Hindlimb muscle (tissue), 1 donor: ENCODE data around the gene NVL. TPM values are rescaled to one million over a fixed set of nuclear protein-coding genes. Genes with fewer than 3 reads are reported as not detected.

ENCODE experiments used
- DNase-seq: peaks from one replicate; pipeline ENCODE4 v3.0.0-alpha.2; 2013
- polyA plus RNA-seq: library from polyadenylated mRNA; unstranded; fragments of 120-200 nt; gene quantifications from one replicate; pipeline ENCODE4 v1.2.1, GENCODE V29; 2013; ENCODE audit not compliant: insufficient read length

The NVL gene
- polyA plus RNA-seq, 1 donor = 24.5 TPM

DNA sequence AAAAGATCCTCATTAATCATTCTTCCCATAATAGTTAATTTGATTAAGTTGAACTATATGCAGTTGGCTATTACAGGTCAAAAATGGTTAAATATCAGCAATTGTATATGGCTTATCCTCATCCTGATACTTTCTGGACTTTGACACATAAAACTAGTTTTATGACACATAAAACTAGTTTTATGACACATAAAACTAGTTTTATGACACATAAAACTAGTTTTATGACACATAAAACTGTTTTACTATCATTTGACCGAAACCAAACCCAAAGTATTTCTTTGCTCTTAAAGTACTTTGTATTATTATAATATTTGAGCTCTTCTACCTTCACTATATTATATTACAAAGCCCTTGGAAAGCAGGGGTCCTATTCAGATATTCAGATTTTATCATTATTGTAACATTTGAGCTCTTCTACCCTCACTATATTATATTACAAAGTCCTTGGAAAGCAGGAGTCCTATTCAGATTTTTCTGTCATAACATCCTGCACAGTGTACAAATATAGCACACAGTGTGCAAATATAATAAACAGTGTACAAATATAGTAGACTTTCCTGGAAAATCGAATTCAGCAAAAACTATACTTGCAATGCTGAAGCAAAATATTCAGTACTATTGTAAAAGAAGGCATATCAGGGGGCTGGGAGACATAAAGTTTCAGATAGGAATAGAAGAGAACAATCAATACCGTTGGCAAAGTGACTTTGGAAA is 53.0 kb downstream of the NVL start:
- DNase-seq = no peak

DNA sequence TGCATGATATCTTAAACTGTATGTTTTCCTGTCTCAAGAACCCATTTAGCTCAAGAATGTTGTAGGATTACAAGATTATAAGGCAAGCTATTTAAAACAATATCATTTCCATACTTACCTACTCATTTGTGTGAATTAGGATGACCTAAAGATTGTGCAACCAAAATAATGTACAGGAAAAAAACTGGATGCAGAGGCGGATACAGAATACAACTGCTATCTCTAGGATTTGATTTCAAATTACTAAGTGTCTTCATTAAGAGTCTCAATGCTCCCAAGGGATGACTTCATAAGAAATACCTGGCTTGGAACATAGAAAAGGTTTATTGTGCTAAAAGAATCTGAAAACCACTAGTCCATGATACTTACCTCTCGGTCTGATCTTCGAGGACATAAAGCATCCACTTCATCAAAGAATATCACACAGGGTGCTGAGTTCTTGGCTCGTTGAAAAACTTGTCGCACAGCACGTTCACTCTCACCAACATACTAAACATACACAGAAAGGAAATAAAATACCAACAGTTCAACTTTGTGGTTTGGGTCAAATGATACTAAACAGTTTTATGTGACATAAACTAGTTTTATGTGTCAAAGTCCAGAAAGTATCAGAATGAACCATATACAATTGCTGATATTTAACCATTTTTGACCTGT is 54.9 kb downstream of the NVL start:
- DNase-seq = no peak

DNA sequence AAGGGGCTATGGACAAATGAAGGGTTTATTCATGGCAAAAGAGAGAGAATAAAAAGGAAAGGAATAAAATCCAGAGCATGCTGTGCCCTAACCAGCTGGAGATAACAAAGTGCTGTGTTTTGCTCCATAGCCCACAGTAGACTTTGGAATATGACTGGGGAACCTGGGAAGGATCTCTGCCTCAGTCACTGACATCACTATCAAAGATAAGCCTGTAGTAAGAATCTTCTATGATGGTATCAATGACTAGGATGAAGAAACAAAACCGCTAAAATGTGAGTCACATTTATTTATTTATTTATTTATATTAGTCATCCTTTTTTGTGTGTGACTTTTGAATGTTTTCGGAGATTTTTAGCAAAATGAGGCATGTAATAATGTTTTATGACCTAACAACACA is 56.3 kb downstream of the NVL start:
- no peak for DNase-seq

DNA sequence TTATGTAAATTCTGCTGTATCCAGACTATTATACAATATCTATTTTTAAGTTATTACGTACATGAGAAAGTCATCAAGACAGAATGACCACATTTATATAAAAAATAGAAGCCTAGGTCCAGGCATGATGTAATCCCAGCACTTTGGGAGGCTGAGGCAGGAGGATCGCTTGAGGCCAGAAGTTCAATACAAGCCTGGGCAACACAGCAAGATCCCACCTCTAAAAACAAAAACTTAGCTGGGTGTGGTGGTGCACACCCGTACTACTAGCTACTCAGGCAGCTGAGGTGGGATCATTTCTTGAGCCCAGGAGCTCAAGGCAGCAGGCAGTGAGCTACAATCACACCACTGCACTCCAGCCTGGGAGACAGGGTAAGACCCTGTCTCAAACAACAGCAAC is 58.9 kb downstream of the NVL start:
- no peak for DNase-seq

DNA sequence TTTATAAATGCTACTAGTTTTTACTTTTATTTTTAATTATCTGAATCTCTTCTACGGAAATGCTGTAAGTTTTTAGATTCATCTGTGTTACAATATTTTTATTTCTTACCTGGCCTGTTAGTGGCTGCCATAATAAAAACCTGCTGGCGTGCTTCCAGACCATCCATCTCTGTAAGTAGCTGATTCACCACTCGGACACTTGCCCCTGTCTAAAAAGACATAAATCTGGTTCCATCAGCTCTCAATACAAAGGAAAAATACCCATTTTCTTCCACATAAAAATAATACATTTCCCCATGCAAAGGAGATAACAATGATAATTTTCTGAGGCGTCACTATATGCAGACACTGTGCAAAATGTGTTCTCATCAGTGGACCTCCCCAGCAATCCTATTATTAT is 62.0 kb downstream of the NVL start:
- no peak for DNase-seq

DNA sequence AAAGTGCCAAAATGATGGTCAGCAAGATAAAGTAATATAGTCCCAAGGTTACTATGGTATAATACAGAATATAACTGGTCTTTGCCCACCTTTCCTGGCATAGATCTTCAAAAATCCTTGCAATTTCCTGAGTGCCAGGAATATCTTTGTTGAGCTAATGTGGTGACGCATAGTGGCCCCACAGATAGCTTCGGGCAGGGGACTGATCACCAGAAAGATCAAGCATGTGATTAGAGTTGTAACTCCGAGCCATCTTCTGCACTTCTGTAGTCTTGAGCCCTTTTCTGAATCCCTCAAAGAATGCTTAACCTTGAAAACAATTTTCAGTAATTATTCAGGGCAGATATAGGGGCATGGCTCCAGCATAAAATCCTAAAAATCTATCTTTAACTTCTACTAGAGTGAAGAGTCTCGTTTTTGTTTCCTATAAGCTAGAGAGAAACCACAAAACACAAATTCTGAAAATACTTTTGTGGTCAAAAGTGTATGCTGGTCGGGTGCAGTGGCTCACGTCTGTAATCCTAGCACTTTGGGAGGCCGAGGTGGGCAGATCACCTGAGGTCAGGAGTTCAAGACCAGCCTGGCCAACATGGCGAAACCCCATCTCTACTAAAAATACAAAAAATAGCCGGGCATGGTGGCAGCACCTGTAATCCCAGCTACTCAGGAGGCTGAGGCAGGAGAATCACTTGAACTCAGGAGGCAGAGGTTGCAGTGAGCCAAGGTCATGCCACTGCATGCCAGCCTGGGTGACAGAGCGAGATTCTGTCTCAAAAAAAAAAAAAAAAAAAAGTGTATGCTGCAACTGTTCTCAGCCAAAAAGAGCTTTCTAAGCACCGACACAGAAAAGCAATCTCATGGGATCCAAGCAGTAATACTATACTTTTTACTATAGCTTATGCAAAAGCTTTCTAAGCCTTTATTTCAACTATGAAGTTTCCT is 62.8 kb downstream of the NVL start:
- DNase-seq = no peak

DNA sequence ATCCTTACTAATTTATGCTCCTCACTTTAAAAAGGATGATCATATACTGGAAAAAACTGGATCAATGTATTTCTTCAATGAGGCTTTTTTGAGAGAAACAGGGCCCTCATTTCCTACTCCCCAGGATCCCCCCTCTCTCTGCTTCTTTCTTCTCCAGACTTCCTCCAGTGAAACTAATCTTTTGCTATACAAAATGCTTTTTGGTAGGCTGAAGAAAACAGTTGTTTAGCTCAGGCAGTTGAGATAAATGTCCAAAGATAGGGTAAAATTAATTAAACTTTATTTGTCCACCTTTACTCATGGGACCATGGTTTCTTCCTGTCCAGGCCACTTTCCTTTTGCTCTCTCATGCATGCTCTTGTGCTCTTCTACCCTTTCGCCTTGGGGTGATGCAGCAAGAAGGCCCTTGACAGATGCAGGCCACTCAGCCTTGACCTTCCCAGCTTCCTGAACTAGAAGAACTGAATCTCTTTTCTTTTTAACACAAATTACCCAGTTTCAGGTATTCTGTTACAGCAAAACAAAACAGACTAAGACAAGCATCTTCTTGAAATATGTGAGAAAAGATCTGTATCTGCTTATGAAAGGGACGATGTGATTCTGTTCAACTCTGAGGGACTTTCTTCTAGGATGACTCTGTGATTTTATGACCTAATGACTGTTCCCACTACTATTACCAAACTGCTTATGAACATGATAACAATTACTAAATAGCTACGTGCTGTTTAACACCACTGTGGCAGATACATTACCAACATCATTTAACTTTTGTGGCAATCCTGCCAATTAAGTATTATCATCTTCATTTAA is 63.7 kb downstream of the NVL start:
- DNase-seq = no peak

DNA sequence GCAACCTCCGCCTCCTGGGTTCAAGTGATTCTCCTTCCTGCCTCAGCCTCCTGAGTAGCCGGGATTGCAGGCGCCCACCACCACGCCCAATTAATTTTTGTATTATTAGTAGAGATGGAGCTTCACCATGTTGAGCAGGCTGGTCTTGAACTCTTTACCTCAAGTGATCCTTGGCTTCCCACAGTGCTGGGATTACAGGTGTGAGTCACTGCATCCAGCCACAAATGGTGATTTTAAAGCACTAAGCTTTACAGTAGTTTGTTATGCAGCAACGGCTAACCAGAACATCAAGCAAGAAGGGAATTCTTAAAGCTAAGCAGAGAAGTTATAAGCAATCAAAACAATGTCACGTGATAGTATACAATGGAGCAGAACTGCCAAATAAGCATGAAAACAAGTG is 65.7 kb downstream of the NVL start:
- no peak for DNase-seq

DNA sequence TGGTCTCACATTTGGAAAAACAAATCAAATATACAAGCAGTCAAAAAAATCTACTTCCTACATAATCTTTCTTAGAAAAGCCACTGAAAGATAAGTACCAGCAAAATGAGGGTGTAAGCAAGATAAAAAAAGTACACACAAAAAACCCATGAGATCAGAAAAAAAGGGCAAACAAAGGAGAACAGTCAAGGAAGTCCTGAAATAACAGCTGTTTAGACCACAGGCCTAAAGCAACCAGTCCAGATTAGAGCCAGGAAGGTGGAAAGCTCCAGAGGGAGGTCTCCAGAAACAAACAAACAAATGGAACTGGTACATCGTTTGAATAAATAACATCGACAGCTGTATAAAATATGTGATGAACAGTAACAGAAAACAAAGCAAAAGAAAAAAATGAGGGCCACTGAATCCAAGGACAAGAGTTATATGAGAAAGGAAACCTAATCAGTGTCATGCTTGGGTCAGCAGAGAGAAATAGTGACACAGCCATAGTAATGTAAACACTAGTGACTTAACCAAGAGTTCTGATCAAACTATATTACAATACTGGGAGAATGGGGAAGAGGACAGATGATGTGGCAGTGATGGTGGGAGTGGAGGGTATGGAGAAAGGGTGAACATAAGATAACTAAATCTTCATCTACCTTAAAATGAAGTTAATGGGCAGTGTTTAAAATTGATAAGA is 67.5 kb downstream of the NVL start:
- no peak for DNase-seq

DNA sequence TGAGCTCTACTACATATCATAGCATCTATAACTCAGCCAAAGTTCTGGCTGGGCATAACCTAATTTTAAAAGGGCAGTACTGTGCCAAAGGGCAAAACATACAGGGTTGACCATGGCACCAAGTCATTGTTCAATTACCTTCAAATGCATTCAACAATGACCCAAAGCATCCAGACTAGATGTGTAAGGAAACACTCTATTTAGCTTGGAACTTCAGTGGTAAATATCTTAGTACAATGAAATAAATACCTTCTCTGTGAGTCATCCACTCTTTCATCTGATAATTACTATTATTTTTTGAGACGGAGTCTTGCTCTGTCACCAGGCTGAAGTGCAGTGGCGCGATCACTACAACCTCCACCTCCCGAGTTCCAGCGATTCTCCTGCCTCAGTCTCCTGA is 70.0 kb downstream of the NVL start:
- DNase-seq = no peak

DNA sequence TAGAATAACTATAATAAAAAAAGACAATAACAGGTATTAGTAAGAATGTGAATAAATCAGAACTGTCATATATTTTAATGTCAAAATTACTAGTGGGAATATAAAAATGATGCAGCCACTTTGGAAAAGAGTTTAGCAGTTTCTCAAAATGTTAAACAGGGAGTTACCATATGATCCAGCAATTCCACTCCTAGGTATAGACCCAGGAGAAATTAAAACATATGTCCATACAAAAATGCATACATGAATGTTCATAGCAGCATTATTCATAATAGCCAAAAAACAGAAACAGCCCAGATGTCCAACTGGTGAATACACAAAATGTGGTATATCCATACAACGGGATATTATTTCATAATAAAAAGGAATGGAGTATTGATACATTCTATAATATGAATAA is 71.6 kb downstream of the NVL start:
- DNase-seq = no peak

DNA sequence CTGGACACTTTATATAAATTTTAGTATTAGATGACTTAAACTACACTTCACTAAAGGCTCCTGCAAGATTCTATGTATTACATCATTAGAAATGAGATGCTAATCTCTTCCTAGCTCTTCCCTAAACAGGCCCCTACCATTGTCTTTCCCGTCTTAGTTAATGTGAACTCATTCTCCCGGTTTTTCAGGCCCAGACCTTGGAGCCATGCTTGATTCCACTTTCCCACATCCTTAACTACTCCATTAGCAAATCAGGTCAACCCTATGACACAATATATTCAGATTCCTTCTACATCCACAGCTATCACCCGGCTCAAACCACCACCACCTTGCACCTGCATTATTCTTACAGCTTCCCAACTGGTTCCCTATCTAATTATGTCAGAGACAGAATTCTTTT is 73.3 kb downstream of the NVL start:
- DNase-seq = no peak

DNA sequence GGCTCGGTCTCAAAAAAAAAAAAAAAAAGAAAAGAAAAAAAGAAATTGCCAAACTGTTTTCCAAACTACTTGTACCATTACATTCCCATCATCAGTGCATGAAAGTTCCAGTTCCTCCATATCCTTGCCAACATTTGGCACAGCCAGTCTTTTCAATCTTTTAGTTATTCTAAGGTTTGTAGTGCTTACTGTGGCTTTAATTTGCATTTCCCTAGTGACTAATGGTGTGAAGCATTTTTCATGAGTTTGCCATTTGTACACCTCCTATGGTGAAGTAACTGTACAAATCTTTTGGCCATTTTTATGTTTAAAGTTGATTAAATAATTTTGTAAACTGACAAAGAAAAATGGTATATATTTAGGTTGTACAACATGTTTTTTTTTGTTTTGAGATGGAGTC is 76.3 kb downstream of the NVL start:
- DNase-seq = no peak

DNA sequence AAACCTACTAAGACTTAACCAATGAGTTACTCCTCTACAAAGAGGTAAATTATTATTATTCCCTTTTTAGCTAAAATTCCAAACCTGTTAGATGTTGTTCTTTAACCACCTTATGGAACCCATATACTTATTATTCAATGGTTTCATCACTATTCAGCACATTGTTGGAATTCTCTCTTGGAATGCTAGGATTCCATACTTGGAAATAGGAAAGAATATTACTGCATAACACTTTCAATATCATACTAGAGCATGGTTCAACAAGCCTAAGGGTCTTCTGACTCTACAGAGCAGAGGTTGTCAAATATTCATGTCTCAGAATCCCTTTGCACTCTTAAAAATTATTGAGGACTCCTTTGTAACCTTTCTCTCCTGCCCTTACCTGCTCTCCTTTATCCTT is 77.5 kb downstream of the NVL start:
- DNase-seq = no peak

DNA sequence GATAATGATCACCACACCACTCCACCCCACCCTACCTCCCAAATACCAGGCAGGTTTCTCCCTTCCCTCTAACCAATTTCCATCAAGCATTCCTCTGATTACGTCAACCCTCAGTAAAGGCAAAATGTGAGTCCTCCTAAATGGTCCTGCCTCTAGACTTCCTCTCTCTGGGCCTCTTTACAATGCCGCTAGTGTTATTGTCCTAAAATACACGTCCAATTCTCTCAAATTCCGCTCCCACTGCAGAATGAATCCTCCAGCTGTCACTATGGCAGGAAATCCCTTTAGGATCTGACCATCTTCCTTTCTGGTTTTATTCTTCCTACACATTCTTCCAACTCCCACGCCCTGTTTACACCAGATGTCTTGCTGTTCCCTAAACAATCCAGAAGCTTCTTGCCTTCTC is 78.2 kb downstream of the NVL start:
- DNase-seq = peak; percentile 10

DNA sequence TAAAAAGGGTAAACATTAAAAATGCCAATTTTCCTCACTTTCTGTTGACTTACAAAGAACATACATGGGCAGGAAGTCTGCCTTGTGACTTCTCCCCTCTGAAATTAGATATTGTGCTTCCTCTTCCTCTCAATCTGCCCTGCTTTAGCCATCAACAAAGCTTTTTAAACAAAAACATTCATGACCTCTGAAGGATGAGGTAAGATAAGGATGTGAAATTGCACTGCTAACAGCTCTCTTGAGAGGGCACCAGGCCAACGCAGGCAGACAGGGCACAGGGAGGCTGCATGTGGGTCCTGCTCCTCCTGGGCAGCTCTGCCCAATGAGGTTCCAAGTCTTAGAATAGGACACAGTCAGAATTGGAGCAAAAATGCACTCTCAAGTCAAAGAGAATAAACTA is 84.8 kb downstream of the NVL start:
- peak; percentile 38 for DNase-seq

DNA sequence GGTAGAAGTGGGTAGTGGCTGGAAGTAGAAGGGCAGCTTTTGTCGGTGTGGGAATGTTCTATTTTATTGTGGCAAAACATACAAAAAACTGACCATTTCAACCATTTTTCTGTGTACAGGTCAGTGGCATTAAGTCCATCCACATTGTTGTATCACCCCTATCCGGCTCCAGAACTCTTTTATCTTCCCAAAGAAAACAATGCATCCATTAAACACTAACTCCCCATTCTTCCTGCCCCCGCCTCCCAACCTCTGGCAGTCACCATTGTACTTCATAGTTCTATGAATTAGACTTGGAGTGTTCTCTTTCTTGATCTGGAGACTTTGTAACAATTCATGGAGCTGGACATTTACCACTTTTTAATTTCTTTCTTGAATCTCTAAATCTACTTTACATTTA is 91.2 kb downstream of the NVL start:
- no peak for DNase-seq

DNA sequence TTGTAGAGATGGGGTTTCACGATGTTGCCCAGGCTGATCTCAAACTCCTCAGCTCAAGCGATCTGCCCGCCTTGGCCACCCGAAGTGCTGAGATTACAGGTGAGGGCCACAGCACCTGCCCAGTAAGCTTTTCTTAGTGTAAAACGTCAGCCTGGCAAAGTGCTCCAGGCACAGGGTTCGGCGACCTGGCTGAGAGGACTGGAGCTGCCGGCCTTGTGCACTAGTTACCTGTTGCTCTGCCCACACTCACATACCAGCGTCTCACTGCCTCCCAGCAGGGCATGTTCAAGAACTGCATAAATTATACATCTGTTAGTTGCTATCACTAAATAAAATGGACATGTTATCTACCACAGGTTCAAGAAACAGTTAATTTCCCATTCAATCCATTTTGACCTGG is 91.8 kb downstream of the NVL start:
- DNase-seq = no peak

DNA sequence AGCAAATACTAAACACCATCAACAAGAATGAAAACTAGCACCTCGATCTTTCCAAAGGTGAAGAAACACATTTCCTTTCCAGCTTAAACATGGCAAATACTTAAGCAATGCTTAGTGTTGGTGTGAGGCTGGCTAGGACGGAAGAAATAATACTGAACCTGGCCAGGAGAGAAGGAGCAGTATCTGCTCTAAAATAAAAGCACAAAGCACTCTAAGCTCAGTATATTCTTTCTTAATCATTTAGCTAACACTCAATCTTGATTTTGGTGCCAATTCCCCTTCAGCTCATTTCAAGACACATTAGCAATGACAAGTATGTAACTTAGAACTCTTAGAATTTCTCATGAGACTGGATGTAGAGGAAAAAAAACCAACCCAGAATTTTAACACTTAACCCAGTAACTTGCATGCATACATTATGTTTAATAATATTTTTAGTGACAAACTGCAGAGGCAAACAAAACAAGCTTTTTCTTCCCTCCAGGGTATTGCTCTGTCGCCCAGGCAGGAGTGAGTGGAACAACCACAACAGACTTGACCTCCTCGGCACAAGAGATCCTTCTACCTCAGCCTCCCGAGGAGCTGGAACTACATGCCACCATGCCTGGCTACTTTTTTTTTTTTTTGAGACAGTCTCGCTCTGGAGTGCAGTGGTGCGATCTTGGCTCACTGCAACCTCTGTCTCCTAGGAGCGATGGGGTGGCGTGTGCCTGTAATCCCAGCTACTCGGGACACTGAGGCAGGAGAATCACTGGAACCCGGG is 92.7 kb downstream of the NVL start:
- DNase-seq = no peak

DNA sequence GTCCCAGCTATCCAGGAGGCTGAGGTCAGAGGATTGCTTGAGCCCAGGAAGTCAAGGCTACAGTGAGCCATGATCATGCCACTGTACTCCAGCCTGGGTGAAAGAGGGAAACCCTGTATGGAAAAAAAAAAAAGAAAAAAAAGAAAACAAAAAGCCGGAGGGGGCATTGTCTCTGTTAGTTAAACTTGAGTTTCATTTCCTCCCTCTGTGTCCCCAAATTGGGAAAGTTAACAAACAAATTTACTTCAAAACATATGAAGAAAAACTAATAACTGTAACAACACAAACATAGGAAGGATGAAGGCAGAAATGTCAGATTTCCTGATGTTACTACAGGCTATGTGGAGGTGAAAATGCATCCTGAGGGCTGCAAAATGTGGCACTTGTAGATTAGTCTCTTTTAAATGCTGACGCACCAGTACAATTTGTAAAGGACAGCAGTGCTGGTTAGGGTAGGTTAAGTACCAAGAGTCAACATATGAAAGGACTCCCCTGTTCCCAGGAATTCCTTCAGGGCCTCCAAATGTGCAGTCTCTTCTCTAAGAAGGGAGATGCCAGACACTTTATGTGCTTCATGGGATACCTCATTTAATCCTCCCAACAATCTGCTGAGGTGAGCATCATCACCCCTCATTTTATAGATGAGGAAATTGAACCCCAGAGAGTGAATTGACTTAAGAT is 94.0 kb downstream of the NVL start:
- DNase-seq = no peak

DNA sequence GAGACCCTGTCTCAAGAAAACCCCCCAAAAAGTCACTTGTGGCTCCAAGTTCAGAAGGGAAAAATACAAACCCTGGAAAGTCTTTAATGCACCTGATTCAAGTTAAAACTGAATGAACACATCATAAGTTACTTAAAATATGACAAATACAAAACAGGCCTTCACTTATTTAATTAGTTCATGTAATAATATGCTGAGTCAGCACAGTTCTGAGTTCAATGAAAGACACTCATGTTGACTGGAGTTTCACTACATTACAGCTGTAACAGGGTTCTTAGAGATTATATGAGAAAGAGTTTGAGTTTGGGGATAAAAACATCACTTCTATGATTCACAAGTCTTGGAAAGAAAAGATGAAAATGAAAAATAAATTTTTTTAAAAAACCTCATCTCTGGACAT is 96.0 kb downstream of the NVL start:
- no peak for DNase-seq
